Neutrophil (primary cell): ENCODE data around the gene ADAMTS2.

Experiments
- H3K27ac ChIP-seq: fragments of 200-600 bp; sonication (generic); 2 replicates; pipeline ENCODE4 v1.5.1; 2016; ENCODE audit warnings: mild to moderate bottlenecking, moderate library complexity
- H3K27me3 ChIP-seq: fragments of 200-600 bp; sonication (generic); 2 replicates; pipeline ENCODE4 v1.6.0; 2016; ENCODE audit warnings: mild to moderate bottlenecking
- H3K36me3 ChIP-seq: fragments of 200-600 bp; sonication (generic); 2 replicates; pipeline ENCODE4 v1.5.1; 2017
- H3K4me1 ChIP-seq, 2 experiments: fragments of 200-600 bp in 1 of 2; sonication (generic) in 1 of 2; 1 replicate in 1 of 2; 2 replicates in 1 of 2; pipeline versions ENCODE4 v1.5.1 to v1.6.1; 2013 to 2016; ENCODE audit warnings: low read depth in 1 of 2, low read length in 1 of 2, mild to moderate bottlenecking in 1 of 2, moderate library complexity in 1 of 2; ENCODE audit not compliant: control insufficient read depth in 1 of 2, insufficient read depth in 1 of 2
- H3K4me3 ChIP-seq, 2 experiments: fragments of 200-600 bp in 1 of 2; sonication (generic) in 1 of 2; 1 replicate in 1 of 2; 2 replicates in 1 of 2; pipeline ENCODE4 v1.5.1; 2013 to 2016; ENCODE audit warnings: low read depth in 1 of 2, low read length in 1 of 2, mild to moderate bottlenecking in 1 of 2, moderate library complexity in 1 of 2
- H3K9me3 ChIP-seq: fragments of 200-600 bp; sonication (generic); 2 replicates; pipeline ENCODE4 v1.5.1; 2016
- CTCF ChIP-seq: fragments of 200-600 bp; sonication (generic); IDR thresholded peaks from 2 replicates; pipeline ENCODE4 v1.5.1; 2016; ENCODE audit warnings: antibody characterized with exemption

Gene ADAMTS2

GRCh38 chr5:179137643-179138567, 207.4 kb downstream of the ADAMTS2 start:
- Histone ChIP-seq H3K27ac (no peak overlapping the region), H3K4me1 (no peaks in the 10 kb centered on the region), H3K27me3 (no peaks in the 10 kb centered on the region), H3K4me3 (no peak overlapping the region), H3K36me3 (no peaks in the 10 kb centered on the region), H3K9me3 (no peaks in the 10 kb centered on the region)
- no peak for TF ChIP-seq CTCF

GRCh38 chr5:179137016-179137642, 208.1 kb downstream of the ADAMTS2 start:
- Histone ChIP-seq H3K27me3 (no peaks in the 10 kb centered on the region), H3K27ac (no peak overlapping the region), H3K9me3 (no peaks in the 10 kb centered on the region), H3K4me1 (no peaks in the 10 kb centered on the region), H3K4me3 (no peak overlapping the region), H3K36me3 (no peaks in the 10 kb centered on the region)
- no peak for TF ChIP-seq CTCF

GRCh38 chr5:179135441-179136215, 209.6 kb downstream of the ADAMTS2 start:
- no peak overlapping the region for H3K27ac ChIP-seq
- TF ChIP-seq CTCF = no peak
- H3K4me1 ChIP-seq = no peaks in the 10 kb centered on the region
- H3K27me3 ChIP-seq = no peaks in the 10 kb centered on the region
- no peak overlapping the region for H3K4me3 ChIP-seq
- no peaks in the 10 kb centered on the region for H3K36me3 ChIP-seq
- H3K9me3 ChIP-seq = no peaks in the 10 kb centered on the region

- Histone ChIP-seq H3K27me3 (no peaks in the 10 kb centered on the region), H3K36me3 (no peaks in the 10 kb centered on the region), H3K4me3 (no peak overlapping the region), H3K27ac (no peak overlapping the region), H3K4me1 (no peaks in the 10 kb centered on the region), H3K9me3 (no peaks in the 10 kb centered on the region)
- TF ChIP-seq CTCF = no peak
Observed at GRCh38 chr5:179135006-179135405, 210.3 kb downstream of the ADAMTS2 start.

GRCh38 chr5:179134511-179134910, 210.8 kb downstream of the ADAMTS2 start:
- H3K9me3 ChIP-seq = no peaks in the 10 kb centered on the region
- H3K4me3 ChIP-seq = no peak overlapping the region
- H3K36me3 ChIP-seq = no peaks in the 10 kb centered on the region
- no peak overlapping the region for H3K27ac ChIP-seq
- no peaks in the 10 kb centered on the region for H3K27me3 ChIP-seq
- no peaks in the 10 kb centered on the region for H3K4me1 ChIP-seq
- no peak for TF ChIP-seq CTCF
